Activated CD4-positive, alpha-beta T cell treated with anti-CD3 and anti-CD28 coated beads, Interleukin-2, Interleukin-6, amounts not matched to agents 100 ng/mL and 50 ng/mL, durations not matched to agents 16 hours and 8 hours (primary cell): Measurements from ENCODE around the gene PSAT1.
A peak's percentile ranks its signal among the peaks of the same experiment; 100 is the strongest.
"Not testable (repeated sequence)": the region's sequence is repeated elsewhere in the genome, so short reads cannot be mapped to it uniquely, and the experiment has no call there.

Experiments used
- DNase-seq: peaks from one replicate; pipeline ENCODE4 v3.0.0-alpha.2; 2020

PSAT1 gene

DNA sequence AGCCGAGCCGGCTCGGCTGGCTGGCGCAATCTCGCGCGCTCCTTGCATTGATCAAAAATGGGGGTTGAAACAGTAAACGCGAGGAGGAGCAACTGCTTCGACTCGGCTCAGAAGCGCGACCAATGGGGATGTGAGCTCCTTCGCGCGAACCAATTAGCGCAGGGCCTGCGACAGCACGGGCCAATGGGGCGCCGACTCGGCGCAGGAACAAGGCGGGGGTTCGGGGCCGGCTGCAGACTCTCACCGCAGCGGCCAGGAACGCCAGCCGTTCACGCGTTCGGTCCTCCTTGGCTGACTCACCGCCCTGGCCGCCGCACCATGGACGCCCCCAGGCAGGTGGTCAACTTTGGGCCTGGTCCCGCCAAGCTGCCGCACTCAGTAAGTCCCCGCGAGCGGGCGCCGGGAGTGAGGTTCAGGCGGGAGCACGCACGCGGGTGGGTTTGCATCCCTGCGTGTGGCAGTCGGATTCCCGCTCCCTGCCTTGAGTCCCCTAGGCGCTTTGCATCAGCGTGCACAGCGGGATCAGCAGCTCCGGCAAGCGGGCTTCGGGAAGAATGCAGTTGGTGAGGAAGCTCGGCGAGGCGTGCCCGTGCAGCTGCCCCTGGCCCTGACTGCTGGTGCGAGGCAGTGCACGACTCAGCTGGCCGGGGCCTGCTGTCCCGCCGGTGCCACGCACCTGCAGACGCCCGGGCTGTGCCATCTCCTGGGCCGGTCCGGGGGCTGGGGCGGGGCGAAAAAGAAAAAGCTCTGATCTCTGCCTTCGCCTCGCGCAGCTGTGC is at the start of gene PSAT1:
TSS of gene PSAT1 (plus strand) at position 233 of the 779 bp plus-strand sequence. CDS start at position 319, 86 bp downstream.
- DNase-seq = peak; percentile 96

GRCh38 chr9:78248635-78249034 is 48.3 kb upstream of the PSAT1 start:
- DNase-seq = no peak

- no peak for DNase-seq
Measured at GRCh38 chr9:78249542-78249941, 47.4 kb upstream of the PSAT1 start.

DNA sequence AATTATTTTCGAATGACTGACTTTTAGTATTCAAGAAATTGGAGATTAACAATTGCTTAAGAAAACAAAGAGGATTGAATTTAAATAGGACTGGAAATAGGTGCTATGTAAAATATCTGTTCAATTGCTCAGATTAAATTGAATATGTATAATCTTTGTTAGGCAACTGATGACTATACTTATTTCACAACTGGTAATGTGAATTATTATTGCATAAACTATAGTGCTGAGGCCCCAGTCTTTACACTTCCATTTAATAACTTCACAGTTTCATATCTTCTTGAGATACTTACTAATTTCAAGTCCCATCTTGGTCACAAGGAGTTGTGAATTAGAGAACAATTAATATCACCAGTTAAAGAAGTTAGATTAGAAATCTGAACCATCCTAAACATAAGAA is 44.3 kb upstream of the PSAT1 start:
- DNase-seq = no peak

GRCh38 chr9:78253285-78253684 is 43.6 kb upstream of the PSAT1 start:
- DNase-seq = no peak

DNA sequence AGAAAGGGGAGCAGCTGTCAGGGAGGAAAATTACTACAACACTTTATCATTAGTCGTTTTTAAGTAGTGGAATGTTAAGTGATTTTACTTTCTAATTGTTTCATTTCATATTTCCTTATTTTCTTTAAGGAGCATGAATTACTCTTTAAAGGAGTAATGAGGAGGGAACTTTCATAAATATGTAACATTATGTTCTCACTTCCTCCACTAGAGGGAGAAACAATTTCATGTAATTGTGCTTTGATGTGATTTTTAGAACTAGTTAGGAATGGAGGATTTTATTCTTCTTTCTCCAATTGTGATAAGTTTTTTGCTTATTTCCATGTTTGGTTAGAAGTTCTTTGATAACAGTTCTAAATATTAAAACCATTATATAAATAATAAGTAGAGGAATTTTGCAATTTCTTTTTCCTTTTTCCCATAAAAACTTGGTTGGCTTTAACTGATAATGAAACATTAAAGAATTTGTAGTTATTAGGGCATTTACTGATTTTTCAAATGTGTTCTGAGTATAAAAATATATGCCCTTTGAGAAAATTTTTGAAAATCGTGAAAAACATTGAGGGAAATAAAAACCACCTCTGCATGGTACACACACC is 35.4 kb upstream of the PSAT1 start:
- DNase-seq = peak; percentile 29

- no peak for DNase-seq
Measured at GRCh38 chr9:78262655-78263054, 34.3 kb upstream of the PSAT1 start.

DNA sequence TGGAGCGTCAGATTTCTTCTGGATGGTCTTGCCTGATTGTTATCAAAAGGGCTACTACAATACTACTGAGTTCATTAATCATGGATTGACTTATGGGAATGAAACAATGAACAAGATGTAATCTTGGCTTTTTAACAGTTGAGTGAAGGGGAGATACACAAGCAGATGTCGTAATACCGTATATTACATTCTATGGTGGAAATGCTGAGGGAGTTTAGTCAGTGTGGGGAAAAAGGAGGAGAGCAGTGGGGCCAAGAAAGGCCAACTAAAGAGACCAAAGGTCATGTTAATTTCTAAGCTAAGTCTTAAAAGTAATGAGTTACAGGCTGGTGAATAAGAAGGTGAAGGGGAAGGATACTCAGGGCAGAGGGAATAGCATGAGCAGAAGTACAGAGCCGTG is 29.0 kb upstream of the PSAT1 start:
- no peak for DNase-seq

DNA sequence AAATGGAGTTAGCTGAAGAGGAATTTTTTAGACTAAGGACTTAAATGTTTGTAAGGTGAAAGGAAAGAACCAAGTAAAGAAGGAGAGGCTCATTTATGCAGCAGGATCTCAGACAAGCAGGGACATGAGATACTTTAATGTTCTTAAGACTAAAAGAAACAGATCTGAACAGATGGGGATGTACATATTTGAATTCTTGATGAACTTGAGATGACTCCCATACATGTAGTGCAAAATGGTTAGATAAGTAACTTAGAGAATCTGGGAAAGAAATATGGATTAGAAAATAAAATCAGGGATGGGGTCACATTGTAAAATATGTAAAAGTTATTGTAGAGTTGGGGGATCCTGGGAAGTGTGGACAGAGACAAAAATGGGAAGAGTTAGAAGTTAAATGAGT is 27.1 kb upstream of the PSAT1 start:
- DNase-seq = no peak

- DNase-seq = no peak
Measured at GRCh38 chr9:78272307-78272706, 24.6 kb upstream of the PSAT1 start.

GRCh38 chr9:78273761-78274160 is 23.2 kb upstream of the PSAT1 start:
- DNase-seq = no peak

DNA sequence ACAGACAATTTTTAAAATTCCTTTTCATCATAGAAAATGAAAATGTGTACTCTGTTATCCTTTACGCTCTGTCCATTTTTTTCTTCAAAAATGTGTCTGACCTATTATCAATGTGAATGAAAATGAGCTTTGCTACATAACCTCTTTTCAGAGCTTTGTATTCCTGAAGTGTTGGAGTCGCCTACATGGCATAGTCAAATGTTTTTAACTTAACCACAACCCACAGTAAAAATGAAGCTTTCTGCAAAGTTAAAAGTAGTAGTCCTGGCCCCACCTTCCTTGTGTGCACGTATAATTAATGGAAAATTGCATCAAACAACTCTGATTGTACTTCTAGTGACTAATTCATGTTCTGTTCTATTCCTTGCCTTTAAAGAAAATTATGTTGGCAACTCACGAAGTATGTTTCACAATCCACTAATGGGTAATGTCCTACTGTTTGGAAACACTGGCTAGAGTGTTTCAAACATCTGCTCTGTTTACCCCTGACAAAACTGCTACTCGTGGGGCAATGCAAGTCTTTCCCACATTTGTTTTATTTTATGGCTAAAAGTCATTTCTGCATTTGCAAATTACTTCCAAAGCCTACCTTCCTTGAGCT is 18.6 kb upstream of the PSAT1 start:
- DNase-seq = no peak

DNA sequence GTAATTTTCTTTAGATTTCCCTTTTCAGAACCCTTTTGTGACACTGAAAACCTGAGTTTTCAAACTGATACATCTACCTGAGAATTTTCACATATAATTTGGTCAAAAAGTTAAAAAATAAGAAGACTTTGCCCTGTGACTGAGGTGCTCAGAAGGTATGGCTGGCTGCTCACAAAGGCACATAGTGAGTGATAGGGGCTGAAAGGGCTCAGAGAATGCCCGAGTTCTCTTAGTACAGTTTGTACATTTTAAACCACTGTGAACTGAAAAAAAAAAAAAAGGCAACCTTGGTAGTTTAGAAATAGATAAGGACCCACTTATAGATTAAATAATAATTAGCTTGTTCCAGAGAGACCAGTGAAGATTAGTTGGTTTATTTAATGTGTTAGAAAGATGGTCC is 18.1 kb upstream of the PSAT1 start:
- DNase-seq = no peak

DNA sequence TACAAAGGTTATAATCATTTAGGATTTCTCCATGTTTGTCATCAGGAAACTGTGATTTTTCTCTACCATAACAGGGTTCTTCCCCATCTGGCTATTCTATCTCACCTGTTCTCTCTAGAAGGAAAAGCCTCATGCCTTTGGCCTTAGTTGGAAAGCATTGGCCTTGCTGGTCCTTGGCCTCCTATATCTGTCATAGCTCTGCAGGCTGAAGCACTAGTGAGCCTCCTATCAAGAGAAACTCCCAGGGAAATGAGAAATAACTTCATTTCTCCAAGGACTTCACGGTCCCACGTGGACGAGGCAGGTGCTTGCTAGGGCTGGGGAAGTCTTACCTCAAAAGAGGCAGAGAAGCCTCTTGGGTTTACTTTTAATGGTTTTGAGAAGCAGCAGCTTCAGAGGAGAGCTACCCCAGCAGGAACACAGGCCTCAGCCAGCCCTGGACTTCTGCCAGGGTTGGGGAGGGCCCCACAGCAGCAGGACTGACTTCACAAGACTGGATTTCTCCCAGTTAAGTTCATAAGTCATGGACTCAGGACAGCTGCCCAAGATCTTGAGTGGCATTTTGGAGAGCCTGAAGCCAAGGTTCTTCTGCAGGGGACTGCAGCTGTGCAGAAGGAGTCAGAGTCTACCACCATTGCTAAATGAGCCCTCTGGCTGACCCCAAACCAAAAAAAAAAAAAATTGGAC is 15.8 kb upstream of the PSAT1 start:
- no peak for DNase-seq

DNA sequence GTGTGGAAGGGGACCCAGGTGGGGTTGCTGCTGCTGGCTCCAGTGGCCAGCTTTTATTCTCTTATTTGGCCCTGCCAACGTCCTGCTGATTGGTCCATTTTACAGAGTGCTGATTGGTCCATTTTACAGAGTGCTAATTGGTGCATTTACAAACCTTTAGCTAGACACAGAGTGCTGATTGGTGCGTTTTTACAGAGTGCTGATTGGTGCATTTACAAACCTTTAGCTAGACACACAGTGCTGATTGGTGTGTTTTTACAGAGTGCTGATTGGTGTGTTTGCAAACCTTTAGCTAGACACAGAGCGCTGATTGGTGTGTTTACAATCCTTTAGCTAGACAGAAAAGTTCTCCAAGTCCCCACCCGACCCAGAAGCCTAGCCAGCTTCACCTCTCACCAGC is 12.7 kb upstream of the PSAT1 start:
- DNase-seq = not testable (repeated sequence)

DNA sequence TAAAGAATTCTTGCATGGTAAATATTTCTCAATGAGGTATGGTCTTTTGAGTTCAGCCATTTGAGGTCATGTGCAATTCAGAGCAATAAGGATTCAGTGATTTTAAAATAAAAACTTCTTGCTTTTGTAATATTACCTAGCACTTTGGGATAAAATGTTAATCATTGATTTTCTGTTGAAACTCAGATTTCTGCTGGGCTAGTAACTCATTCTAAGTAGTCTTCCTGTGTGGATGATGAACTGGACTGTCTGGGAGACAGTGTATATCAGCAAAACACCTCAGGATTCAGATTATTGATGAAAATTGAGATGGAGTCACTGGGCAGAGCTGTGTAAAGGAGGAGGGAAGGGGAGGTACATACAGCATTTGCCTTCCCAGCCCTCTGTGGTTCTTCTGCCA is 10.8 kb upstream of the PSAT1 start:
- no peak for DNase-seq

GRCh38 chr9:78286946-78287388 is 10.0 kb upstream of the PSAT1 start:
- no peak for DNase-seq

DNA sequence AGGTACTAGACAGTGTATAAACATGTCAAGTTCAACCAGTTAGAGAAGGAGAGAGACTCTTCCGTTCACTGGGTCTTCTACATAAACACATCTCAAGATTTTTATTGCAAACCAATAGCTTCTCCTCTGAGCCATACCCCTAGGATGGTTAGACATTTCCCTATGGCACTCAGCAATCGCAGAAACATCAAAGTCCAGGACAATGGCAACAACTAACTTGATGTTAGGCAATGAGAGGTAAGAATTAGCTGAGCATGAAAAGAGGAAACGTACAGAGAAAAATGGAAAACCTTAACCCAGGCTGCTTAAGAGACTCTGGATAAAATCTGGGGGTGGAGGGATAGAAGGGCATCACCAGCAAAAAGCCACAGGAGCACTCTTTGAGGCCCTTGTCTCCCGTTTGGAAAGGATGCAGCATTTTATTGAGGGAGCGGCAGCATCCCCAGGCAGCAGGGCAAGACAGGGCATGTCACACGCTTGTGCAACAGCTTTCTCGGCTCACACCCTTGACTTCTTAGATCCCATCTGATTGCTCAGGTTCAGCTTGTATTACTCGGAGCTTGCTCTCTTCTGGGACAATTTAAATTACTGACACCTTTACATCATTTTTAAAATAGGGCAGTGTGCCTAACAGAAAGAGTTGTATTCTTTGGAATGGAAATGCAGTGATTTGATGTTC is 8.6 kb upstream of the PSAT1 start:
- DNase-seq = no peak

DNA sequence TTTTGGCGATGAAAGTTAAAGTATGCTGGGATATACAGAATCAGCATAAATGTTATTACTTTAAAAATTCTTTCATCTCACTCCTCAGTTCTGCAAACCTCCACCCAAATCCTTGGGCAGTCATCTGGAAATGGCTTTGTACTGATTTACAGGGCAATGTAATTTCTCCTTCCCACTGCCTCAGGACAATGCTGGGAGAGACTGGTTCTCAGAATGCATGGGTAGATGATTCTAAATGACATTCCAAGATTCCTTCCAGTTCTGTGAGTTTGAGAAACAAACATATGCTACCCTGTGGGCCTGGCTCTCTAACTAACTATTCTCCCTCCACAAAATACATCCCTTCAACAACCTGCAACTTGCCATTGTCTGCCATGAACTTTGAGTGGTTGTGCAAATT is 7.5 kb upstream of the PSAT1 start:
- no peak for DNase-seq

GRCh38 chr9:78291240-78291925 is 5.5 kb upstream of the PSAT1 start:
- no peak for DNase-seq

GRCh38 chr9:78292026-78292425 is 4.9 kb upstream of the PSAT1 start:
- no peak for DNase-seq

DNA sequence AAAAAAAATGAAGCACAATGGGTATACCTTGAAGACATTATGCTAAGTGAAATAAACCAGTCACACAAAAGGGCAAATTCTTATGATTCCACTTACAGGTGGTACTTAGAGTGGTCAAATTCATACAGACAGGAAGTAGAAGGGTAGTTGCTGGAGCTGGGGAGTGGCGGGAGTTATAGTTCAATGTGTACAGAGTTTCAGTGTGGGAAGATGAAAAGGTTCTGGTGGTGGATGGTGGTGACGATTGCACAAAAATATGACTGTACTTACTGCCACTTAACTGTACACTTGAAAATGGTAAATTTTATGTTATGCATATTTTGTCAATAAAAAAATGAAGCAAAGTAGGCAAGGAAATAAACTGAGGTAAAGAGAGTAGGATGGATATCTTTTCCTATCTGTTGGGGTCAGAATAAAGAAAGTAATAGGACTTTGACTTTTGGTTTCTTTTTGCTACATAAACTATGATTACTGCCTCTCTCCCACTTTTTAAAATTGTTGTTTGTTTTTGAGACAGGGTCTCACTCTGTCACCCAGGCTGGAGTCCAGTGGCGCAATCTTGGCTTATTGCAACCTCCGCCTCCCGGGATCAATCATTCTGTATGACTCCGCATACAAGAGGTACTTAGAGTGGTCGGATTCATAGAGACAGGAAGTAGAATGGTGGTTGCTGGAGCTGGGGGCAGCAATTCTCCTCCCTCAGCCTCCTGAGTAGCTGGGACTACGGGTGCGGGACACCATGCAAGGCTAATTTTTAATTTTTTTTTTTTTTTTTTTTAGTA is 4.0 kb upstream of the PSAT1 start:
- peak; percentile 22 for DNase-seq
